OCI-LY3 (cell line): ENCODE measurements around the gene FOXD2.

Source experiments
- CTCF ChIP-seq: fragments of 200-600, 300-600 bp; sonication (generic); IDR thresholded peaks from 2 replicates; pipeline ENCODE4 v1.5.1; 2014; ENCODE audit warnings: antibody characterized with exemption, low read length, low read depth
- EZH2phosphoT487 ChIP-seq: fragments of 200-600 bp; shearing (Covaris generic); IDR thresholded peaks from 2 replicates; pipeline ENCODE4 v1.6.1; 2018; ENCODE audit warnings: antibody characterized with exemption, mixed run types, low read depth

GRCh38 chr1:47449822-47450552 is 12.1 kb downstream of the FOXD2 start:
- TF ChIP-seq CTCF, result peak; percentile 24; the same call in 1 of the 2 replicates
- TF ChIP-seq EZH2phosphoT487, result no peak
